Lower leg skin (tissue), 4 donors: ENCODE data around the gene ZNF185. TPM values are rescaled to one million over a fixed set of nuclear protein-coding genes. Genes with fewer than 3 reads are reported as not detected.
A peak's percentile ranks its signal among the peaks of the same experiment; 100 is the strongest.

Source experiments
- DNase-seq, 2 donors: peaks; one replicate each; pipeline ENCODE4 v3.0.0-alpha.2; 2019; ENCODE audit warnings: low spot score in 2 of 2
- H3K4me3 ChIP-seq: fragments of 200-600 bp; sonication (generic); 2 replicates; pipeline ENCODE4 v1.5.1; 2017; ENCODE audit warnings: mild to moderate bottlenecking, low read depth; ENCODE audit not compliant: poor library complexity, severe bottlenecking
- CTCF ChIP-seq, 3 donors: fragments of 450-650 bp; IDR thresholded peaks; one replicate each; pipeline ENCODE4 v1.5.1; 2016; ENCODE audit warnings: antibody characterized with exemption in 3 of 3, mild to moderate bottlenecking in 3 of 3, moderate library complexity in 2 of 3
- POLR2A ChIP-seq, 2 donors: fragments of 450-650 bp; IDR thresholded peaks; one replicate each; pipeline ENCODE4 v1.6.1; 2016 to 2017; ENCODE audit warnings: antibody characterized with exemption in 2 of 2, mild to moderate bottlenecking in 1 of 2, moderate library complexity in 1 of 2
- WGBS, 2 donors: methylation state at CpG; one replicate each; pipeline ENCODE4 v1.1.5; 2018; 5-methylcytosine and 5-hydroxymethylcytosine counted together
- intact Hi-C: fragments of 100-400 bp; cut with DNase I; formaldehyde crosslinking; loops from one replicate; pipeline ENCODE4 v1.15.0; 2023; ENCODE audit warnings: low total_unique reads
- total RNA-seq, 4 donors: library from RNA; depleted of rRNA; stranded (reverse); fragments of >200 nt; gene quantifications; one replicate each; pipeline ENCODE4 v1.1.0, GENCODE V29; 2016

Gene ZNF185
- total RNA-seq, 4 donors from 2014 or later, result 58.8 to 77.1 (median 72.1) TPM

DNA sequence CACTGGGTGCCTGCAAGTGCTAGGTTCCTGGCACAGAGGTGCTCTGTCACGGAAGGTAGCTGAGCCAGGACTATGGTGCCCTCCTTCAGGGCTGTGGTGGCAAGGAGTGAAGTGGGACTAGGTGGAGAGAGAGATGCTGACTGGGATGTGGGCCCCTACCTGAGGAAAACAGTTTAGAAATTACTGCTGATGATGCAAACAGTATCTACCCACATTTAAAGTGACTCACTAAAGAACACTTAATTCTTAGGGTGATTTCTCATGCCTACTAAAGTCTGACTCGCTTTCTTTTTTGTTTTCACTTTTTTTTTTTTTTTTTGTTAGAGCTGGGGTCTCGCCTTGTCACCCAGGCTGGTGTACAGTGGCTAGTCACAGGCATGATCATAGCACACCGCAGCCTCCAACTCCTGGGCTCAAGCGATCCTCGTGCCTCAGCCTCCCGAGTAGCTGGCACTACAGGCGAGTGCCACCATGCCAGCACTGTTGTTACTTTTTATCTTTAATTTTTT, 3.1 kb downstream of the ZNF185 start:
- DNase-seq, result no peak
- no peak overlapping the region for H3K4me3 ChIP-seq
- 86 to 89% methylated on average over 8 of the region's 8 CpGs for whole genome bisulfite sequencing, 2 donors
- TF ChIP-seq POLR2A (IDR thresholded peaks at IDR 0.05) (no peak), CTCF (IDR thresholded peaks at IDR 0.05) (no peak)
- intact Hi-C loops, result no loop called here

DNA sequence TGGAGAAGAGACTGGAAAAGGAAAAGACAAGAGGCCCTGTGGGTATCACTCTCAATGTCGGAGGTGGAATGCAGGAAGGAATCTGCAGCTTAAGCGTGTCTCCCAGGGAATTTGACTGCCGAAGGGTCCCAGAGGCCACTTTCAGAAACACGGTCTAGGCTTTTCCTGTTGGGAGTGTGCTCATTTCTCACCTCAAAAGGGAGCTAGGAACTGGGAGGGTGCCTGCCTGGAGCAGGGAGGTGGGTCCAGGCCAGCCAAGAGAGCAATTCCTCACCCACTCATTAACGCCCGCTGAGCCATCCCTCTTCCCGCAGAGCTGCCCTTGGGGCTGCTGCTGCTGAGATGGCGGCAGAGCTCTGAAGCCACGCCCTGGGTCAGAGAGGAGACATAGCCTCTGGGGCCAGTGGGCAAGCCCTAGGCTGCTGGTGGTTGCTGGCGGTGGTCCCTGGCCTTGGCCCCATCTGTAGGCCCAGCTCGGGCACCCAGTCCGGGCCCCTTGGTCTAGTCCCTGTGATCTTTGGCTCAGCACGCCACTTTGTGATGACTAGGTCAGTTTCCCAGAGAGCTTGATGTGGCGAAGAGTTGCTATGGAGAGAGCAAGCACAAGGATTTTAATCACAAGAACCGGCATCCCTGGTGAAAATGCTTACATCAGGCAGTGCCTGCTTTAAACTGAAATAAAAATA, 4.1 kb downstream of the ZNF185 start:
- intact Hi-C loops, result no loop called here
- H3K4me3 ChIP-seq, result no peak overlapping the region
- 43 to 63% methylated on average over 9 to 15 of the region's 15 CpGs for WGBS, 2 donors
- TF ChIP-seq CTCF (IDR thresholded peaks at IDR 0.05) (no peak), POLR2A (IDR thresholded peaks at IDR 0.05) (no peak)
- DNase-seq, result no peak

- TF ChIP-seq POLR2A (IDR thresholded peaks at IDR 0.05) (no peak), CTCF (IDR thresholded peaks at IDR 0.05) (no peak)
- DNase-seq, result no peak
- no peak overlapping the region for H3K4me3 ChIP-seq
- WGBS, 2 donors, result 70 to 86% methylated on average over 4 of the region's 4 CpGs
- intact Hi-C loops, result no loop called here
Observed at GRCh38 chrX:152902502-152902820, 4.6 kb downstream of the ZNF185 start.

- H3K4me3 ChIP-seq, result no peak overlapping the region
- TF ChIP-seq POLR2A (IDR thresholded peaks at IDR 0.05) (no peak), CTCF (IDR thresholded peaks at IDR 0.05) (no peak)
- intact Hi-C loops, result no loop called here
- DNase-seq, result no peak
- 72 to 92% methylated on average over 2 to 9 of the region's 9 CpGs for WGBS, 2 donors
Observed at GRCh38 chrX:152903589-152903988, 5.7 kb downstream of the ZNF185 start.

GRCh38 chrX:152904151-152905080, 6.5 kb downstream of the ZNF185 start:
- intact Hi-C loops, result no loop called here
- WGBS, 2 donors, result 43 to 47% methylated on average over 10 to 20 of the region's 20 CpGs
- TF ChIP-seq CTCF (IDR thresholded peaks at IDR 0.05) (no peak), POLR2A (IDR thresholded peaks at IDR 0.05) (no peak)
- peak in 1 of 2 donors; percentile 88 for DNase-seq
- no peak overlapping the region for H3K4me3 ChIP-seq
